IMR-90 (cell line): ENCODE results near the gene USP53.

Source experiments
- BHLHE40 ChIP-seq: fragments of 150-350 bp; IDR thresholded peaks from 2 replicates; pipeline ENCODE4 v1.6.1; 2016; ENCODE audit warnings: mild to moderate bottlenecking, low read depth, low read length
- CEBPB ChIP-seq: IDR thresholded peaks from 2 replicates; pipeline ENCODE4 v1.6.1; 2012; ENCODE audit warnings: low read depth, low read length, improper control_type of control experiment
- CTCF ChIP-seq: conservative IDR thresholded peaks from 2 replicates; pipeline ENCODE4 v1.5.1; 2012; ENCODE audit warnings: mild to moderate bottlenecking, low read depth, low read length, improper control_type of control experiment
- FOS ChIP-seq: fragments of 150-350 bp; IDR thresholded peaks from 2 replicates; pipeline ENCODE4 v1.6.1; 2016; ENCODE audit warnings: low read depth, low read length
- MAFK ChIP-seq: IDR thresholded peaks from 2 replicates; pipeline ENCODE4 v1.6.1; 2012; ENCODE audit warnings: low read depth, low read length, improper control_type of control experiment
- MAZ ChIP-seq: IDR thresholded peaks from 2 replicates; pipeline ENCODE4 v1.6.1; 2012; ENCODE audit warnings: low read depth, mild to moderate bottlenecking, low read length, improper control_type of control experiment, moderate library complexity, borderline replicate concordance
- MXI1 ChIP-seq: IDR thresholded peaks from 2 replicates; pipeline ENCODE4 v1.6.1; 2012; ENCODE audit warnings: low read depth, mild to moderate bottlenecking, low read length, moderate library complexity, borderline replicate concordance
- POLR2A ChIP-seq: IDR thresholded peaks from 2 replicates; pipeline ENCODE4 v1.6.1; 2012; ENCODE audit warnings: mild to moderate bottlenecking, low read depth, low read length
- RAD21 ChIP-seq: IDR thresholded peaks from 2 replicates; pipeline ENCODE4 v1.6.1; 2012; ENCODE audit warnings: low read length, improper control_type of control experiment
- RCOR1 ChIP-seq: IDR thresholded peaks from 2 replicates; pipeline ENCODE4 v1.6.1; 2012; ENCODE audit warnings: mild to moderate bottlenecking, low read length, improper control_type of control experiment; ENCODE audit not compliant: insufficient replicate concordance
- RFX5 ChIP-seq: IDR thresholded peaks from 2 replicates; pipeline ENCODE4 v1.8.0; 2012; ENCODE audit warnings: low read depth, mild to moderate bottlenecking, low read length, moderate library complexity
- TF ChIP-seq, protein P1 (sequence below): fragments of 150-350 bp; IDR thresholded peaks from 2 replicates; pipeline ENCODE4 v1.6.1; 2017; ENCODE audit warnings: mild to moderate bottlenecking, antibody characterized with exemption, low read length, low read depth
- TF ChIP-seq, protein P2 (sequence below): fragments of 150-350 bp; IDR thresholded peaks from 2 replicates; pipeline ENCODE4 v1.6.1; 2016; ENCODE audit warnings: low read depth, mild to moderate bottlenecking, low read length, moderate library complexity, borderline replicate concordance

DNA sequence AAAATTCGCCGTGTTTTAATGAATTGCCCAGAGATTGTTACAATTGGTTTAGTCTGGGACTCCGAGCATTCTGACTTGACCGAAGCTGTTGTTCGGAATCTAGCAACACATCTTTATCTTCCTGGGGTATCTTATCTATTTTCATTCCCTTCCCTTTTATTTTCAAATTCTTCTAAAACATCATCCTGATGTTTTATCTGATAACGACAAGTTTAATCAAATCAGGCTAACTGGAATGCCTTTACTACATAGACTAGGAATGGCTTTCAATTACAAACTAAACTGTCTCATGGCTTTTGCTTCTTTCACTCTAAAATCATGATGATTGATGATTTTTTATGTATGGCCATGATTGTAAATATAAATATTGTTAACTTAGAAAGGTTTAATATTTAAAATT lies 48.0 kb downstream of the USP53 start:
- TF ChIP-seq CTCF = no peak
- TF ChIP-seq, protein P1, sequence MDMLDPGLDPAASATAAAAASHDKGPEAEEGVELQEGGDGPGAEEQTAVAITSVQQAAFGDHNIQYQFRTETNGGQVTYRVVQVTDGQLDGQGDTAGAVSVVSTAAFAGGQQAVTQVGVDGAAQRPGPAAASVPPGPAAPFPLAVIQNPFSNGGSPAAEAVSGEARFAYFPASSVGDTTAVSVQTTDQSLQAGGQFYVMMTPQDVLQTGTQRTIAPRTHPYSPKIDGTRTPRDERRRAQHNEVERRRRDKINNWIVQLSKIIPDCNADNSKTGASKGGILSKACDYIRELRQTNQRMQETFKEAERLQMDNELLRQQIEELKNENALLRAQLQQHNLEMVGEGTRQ = no peak
- no peak for TF ChIP-seq MAZ
- TF ChIP-seq RFX5 = no peak
- no peak for TF ChIP-seq POLR2A
- TF ChIP-seq RAD21 = no peak
- TF ChIP-seq FOS = no peak
- no peak for TF ChIP-seq MAFK
- TF ChIP-seq RCOR1 = no peak
- no peak for TF ChIP-seq CEBPB
- no peak for TF ChIP-seq MXI1
- TF ChIP-seq, protein P2, sequence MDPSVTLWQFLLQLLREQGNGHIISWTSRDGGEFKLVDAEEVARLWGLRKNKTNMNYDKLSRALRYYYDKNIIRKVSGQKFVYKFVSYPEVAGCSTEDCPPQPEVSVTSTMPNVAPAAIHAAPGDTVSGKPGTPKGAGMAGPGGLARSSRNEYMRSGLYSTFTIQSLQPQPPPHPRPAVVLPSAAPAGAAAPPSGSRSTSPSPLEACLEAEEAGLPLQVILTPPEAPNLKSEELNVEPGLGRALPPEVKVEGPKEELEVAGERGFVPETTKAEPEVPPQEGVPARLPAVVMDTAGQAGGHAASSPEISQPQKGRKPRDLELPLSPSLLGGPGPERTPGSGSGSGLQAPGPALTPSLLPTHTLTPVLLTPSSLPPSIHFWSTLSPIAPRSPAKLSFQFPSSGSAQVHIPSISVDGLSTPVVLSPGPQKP = no peak
- TF ChIP-seq BHLHE40 = no peak
